ENCODE data around the gene RBM33. TPM values are rescaled to one million over a fixed set of nuclear protein-coding genes. Genes with fewer than 3 reads are reported as not detected.

The RBM33 gene
- total and polyA plus RNA-seq, 2 of the 13 experiments (the other 11 are each of a cell fraction or from before 2014, with no cell fraction given): 12.4 to 28.9 TPM

DNA sequence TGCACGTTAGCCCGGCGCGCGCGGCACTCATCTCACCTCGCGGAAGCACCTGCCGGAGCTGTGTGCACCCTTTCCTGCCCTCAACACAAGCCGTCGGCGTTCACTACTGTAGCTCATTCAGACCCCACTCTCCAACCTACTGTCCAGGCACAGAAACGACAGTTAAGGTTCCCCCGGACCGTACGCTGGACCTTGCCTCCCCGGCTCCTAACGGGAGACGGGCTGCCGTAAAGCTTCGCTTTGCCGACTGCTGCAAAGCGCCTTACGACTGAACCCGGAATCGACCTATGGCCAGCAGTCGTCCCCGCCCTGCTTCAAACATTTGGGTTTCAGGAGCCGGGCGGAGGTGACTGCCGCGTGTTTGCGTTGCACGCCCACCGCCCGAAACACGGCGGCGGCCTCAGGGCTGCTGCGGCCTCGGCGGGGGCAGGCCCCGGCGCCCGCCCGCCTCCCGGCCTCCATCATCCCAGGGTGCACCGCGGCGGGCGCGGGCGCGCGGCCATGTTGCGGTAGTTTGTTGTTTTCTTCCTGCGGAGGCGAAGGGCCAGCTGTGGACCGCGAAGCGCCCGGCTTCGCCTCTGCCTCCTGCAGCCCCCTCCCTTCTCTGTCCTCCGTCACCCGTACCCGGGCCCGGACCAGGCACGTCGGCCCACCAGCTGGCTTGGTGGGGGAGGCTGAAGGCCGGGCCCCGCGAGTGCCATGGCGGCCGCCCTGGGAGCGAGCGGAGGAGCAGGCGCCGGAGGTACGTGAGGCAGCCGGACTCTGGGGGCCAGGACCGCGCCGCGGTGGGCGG, at the start of gene RBM33 (continued):
- TF ChIP-seq MIER2 (CRISPR knock-in tag; IDR thresholded peaks at IDR 0.05) (no peak), CENPX (CRISPR knock-in tag; IDR thresholded peaks at IDR 0.05) (no peak), GFI1 (CRISPR knock-in tag; IDR thresholded peaks at IDR 0.05; ENCODE audit: borderline replicate concordance) (no peak; the same call in 1 of the 2 replicates), MLLT10 (CRISPR knock-in tag; IDR thresholded peaks at IDR 0.05) (no peak), ZBTB20 (CRISPR knock-in tag; IDR thresholded peaks at IDR 0.05; ENCODE audit: borderline replicate concordance, low read depth) (no peak), ZNF558 (CRISPR knock-in tag; IDR thresholded peaks at IDR 0.05; ENCODE audit: borderline replicate concordance) (no peak; the same call in 1 of the 2 replicates), HNF4G (IDR thresholded peaks at IDR 0.05; ENCODE audit: borderline replicate concordance, low read depth, low read length) (peak; percentile 78; the same call in 1 of the 2 replicates), HNF4G (CRISPR knock-in tag; IDR thresholded peaks at IDR 0.05; ENCODE audit: borderline replicate concordance, low read depth) (peak; percentile 59; the same call in 1 of the 2 replicates), ZNF816 (CRISPR knock-in tag; IDR thresholded peaks at IDR 0.05; ENCODE audit: borderline replicate concordance) (peak; percentile 44; the same call in 1 of the 2 replicates), AGO1 (IDR thresholded peaks at IDR 0.05; ENCODE audit: low read depth, low read length, poor library complexity, severe bottlenecking) (no peak), NFRKB (IDR thresholded peaks at IDR 0.05) (no peak), IKZF4 (CRISPR knock-in tag; IDR thresholded peaks at IDR 0.05; ENCODE audit: borderline replicate concordance, low read depth, not compliant biosample characterization) (peak; percentile 86)
- TF ChIP-seq, protein P1, sequence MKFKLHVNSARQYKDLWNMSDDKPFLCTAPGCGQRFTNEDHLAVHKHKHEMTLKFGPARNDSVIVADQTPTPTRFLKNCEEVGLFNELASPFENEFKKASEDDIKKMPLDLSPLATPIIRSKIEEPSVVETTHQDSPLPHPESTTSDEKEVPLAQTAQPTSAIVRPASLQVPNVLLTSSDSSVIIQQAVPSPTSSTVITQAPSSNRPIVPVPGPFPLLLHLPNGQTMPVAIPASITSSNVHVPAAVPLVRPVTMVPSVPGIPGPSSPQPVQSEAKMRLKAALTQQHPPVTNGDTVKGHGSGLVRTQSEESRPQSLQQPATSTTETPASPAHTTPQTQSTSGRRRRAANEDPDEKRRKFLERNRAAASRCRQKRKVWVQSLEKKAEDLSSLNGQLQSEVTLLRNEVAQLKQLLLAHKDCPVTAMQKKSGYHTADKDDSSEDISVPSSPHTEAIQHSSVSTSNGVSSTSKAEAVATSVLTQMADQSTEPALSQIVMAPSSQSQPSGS (CRISPR knock-in tag; IDR thresholded peaks at IDR 0.05): peak; percentile 38; the same call in 1 of the 2 replicates
- TF ChIP-seq, protein P2, sequence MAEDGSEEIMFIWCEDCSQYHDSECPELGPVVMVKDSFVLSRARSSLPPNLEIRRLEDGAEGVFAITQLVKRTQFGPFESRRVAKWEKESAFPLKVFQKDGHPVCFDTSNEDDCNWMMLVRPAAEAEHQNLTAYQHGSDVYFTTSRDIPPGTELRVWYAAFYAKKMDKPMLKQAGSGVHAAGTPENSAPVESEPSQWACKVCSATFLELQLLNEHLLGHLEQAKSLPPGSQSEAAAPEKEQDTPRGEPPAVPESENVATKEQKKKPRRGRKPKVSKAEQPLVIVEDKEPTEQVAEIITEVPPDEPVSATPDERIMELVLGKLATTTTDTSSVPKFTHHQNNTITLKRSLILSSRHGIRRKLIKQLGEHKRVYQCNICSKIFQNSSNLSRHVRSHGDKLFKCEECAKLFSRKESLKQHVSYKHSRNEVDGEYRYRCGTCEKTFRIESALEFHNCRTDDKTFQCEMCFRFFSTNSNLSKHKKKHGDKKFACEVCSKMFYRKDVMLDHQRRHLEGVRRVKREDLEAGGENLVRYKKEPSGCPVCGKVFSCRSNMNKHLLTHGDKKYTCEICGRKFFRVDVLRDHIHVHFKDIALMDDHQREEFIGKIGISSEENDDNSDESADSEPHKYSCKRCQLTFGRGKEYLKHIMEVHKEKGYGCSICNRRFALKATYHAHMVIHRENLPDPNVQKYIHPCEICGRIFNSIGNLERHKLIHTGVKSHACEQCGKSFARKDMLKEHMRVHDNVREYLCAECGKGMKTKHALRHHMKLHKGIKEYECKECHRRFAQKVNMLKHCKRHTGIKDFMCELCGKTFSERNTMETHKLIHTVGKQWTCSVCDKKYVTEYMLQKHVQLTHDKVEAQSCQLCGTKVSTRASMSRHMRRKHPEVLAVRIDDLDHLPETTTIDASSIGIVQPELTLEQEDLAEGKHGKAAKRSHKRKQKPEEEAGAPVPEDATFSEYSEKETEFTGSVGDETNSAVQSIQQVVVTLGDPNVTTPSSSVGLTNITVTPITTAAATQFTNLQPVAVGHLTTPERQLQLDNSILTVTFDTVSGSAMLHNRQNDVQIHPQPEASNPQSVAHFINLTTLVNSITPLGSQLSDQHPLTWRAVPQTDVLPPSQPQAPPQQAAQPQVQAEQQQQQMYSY (CRISPR knock-in tag; IDR thresholded peaks at IDR 0.05): 0 out of 2 replicates have a peak, but pooled peaks have one; percentile 28
- TF ChIP-seq, protein P3, sequence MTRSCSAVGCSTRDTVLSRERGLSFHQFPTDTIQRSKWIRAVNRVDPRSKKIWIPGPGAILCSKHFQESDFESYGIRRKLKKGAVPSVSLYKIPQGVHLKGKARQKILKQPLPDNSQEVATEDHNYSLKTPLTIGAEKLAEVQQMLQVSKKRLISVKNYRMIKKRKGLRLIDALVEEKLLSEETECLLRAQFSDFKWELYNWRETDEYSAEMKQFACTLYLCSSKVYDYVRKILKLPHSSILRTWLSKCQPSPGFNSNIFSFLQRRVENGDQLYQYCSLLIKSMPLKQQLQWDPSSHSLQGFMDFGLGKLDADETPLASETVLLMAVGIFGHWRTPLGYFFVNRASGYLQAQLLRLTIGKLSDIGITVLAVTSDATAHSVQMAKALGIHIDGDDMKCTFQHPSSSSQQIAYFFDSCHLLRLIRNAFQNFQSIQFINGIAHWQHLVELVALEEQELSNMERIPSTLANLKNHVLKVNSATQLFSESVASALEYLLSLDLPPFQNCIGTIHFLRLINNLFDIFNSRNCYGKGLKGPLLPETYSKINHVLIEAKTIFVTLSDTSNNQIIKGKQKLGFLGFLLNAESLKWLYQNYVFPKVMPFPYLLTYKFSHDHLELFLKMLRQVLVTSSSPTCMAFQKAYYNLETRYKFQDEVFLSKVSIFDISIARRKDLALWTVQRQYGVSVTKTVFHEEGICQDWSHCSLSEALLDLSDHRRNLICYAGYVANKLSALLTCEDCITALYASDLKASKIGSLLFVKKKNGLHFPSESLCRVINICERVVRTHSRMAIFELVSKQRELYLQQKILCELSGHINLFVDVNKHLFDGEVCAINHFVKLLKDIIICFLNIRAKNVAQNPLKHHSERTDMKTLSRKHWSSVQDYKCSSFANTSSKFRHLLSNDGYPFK (CRISPR knock-in tag; IDR thresholded peaks at IDR 0.05; ENCODE audit: borderline replicate concordance): peak; percentile 43; the same call in 1 of the 2 replicates
